Upper lobe of right lung (tissue), 1 donor: Measurements from ENCODE around the gene CENPO. TPM values are rescaled to one million over a fixed set of nuclear protein-coding genes. Genes with fewer than 3 reads are reported as not detected.

Experiments used
- ATAC-seq: fragments of 200-7000 bp; cut with Tn5 transposase; one replicate; pipeline ENCODE4 v1.9.1; 2020; ENCODE audit warnings: mild to moderate bottlenecking, moderate library complexity
- DNase-seq: peaks from one replicate; pipeline ENCODE4 v3.0.0-alpha.2; 2020
- H3K27ac ChIP-seq: fragments of 200-600 bp; one replicate; pipeline ENCODE4 v1.8.0; 2022
- H3K27me3 ChIP-seq: fragments of 200-600 bp; one replicate; pipeline ENCODE4 v1.8.0; 2022; ENCODE audit warnings: mild to moderate bottlenecking
- H3K36me3 ChIP-seq: fragments of 200-600 bp; one replicate; pipeline ENCODE4 v1.8.0; 2022
- H3K4me1 ChIP-seq: fragments of 200-600 bp; one replicate; pipeline ENCODE4 v1.8.0; 2022
- H3K4me3 ChIP-seq: fragments of 200-600 bp; one replicate; pipeline ENCODE4 v1.8.0; 2022; ENCODE audit warnings: mild to moderate bottlenecking
- H3K9me3 ChIP-seq: fragments of 200-600 bp; one replicate; pipeline ENCODE4 v1.8.0; 2022
- intact Hi-C: fragments of 100-400 bp; cut with DNase I; formaldehyde crosslinking; loops from one replicate; pipeline ENCODE4 v1.11.0; 2022
- total RNA-seq: library from RNA; stranded (reverse); fragmentation: NEBNext Ultra II Directional; extraction: Animal tissue kit (Norgen Biotek cat#: 25700); gene quantifications from one replicate; pipeline ENCODE4 v1.2.1, GENCODE V29; 2021
- TF ChIP-seq, protein P1 (sequence below): fragments of 200-600 bp; IDR thresholded peaks from one replicate; pipeline ENCODE4 v1.8.0; 2022; ENCODE audit warnings: antibody characterized with exemption
- donor health status: DM: no; HTN: yes; CAD: no; lungs with severe emphysema.

Gene CENPO
- total RNA-seq, 1 donor from 2014 or later = 6.5 TPM

DNA sequence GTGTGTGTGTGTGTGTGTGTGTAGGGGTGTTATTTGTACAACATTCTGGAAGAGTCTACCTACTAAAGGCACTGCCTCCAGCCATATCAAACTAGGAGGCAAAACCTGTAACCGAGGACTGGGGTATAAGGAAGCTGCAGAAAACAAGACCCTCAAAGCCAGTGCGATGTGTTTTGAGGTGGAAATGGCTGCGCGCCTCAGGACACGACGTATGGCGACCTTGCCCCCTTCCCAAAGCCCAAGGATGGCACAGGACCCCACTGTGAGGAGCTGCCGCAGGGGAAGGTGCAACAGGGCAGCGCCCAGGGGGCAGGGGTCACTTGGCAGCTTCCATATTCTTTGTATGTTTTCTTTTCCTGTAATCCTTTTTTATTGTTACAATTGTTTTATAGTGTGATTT is 59.8 kb downstream of the CENPO start:
- H3K36me3 ChIP-seq = no peaks in the 10 kb centered on the region
- no peaks in the 10 kb centered on the region for H3K9me3 ChIP-seq
- no peaks in the 10 kb centered on the region for H3K4me1 ChIP-seq
- intact Hi-C loops = no loop called here
- ATAC-seq = no peak
- no peak overlapping the region for H3K4me3 ChIP-seq
- no peak for DNase-seq
- H3K27ac ChIP-seq = no peak overlapping the region
- TF ChIP-seq, protein P1, sequence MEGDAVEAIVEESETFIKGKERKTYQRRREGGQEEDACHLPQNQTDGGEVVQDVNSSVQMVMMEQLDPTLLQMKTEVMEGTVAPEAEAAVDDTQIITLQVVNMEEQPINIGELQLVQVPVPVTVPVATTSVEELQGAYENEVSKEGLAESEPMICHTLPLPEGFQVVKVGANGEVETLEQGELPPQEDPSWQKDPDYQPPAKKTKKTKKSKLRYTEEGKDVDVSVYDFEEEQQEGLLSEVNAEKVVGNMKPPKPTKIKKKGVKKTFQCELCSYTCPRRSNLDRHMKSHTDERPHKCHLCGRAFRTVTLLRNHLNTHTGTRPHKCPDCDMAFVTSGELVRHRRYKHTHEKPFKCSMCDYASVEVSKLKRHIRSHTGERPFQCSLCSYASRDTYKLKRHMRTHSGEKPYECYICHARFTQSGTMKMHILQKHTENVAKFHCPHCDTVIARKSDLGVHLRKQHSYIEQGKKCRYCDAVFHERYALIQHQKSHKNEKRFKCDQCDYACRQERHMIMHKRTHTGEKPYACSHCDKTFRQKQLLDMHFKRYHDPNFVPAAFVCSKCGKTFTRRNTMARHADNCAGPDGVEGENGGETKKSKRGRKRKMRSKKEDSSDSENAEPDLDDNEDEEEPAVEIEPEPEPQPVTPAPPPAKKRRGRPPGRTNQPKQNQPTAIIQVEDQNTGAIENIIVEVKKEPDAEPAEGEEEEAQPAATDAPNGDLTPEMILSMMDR = no peak
- no peaks in the 10 kb centered on the region for H3K27me3 ChIP-seq

DNA sequence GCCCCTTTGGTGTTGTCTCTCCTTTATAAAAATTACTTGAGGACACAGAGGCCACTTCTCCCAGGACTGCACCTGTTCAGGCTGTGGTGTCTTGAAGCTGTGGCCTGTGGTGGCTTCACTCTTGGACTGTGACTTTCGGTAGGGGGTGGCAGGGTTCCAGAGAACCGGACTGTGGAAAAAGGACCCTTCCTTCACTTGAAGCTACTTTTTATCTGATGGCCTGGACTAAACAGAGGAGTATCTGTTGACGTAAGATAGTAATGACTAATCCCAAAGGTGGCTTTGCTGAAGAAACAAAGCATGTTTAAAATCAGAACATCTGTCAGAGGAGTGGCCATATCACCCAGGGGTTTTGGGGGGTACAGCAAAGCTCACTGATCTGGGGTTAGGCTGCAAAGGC is 60.8 kb downstream of the CENPO start:
- Histone ChIP-seq H3K4me1 (no peaks in the 10 kb centered on the region), H3K27me3 (no peaks in the 10 kb centered on the region), H3K9me3 (no peaks in the 10 kb centered on the region), H3K27ac (no peak overlapping the region), H3K4me3 (no peak overlapping the region), H3K36me3 (no peaks in the 10 kb centered on the region)
- no peak for ATAC-seq
- TF ChIP-seq, protein P1 = no peak
- DNase-seq = no peak
- intact Hi-C loops = no loop called here

DNA sequence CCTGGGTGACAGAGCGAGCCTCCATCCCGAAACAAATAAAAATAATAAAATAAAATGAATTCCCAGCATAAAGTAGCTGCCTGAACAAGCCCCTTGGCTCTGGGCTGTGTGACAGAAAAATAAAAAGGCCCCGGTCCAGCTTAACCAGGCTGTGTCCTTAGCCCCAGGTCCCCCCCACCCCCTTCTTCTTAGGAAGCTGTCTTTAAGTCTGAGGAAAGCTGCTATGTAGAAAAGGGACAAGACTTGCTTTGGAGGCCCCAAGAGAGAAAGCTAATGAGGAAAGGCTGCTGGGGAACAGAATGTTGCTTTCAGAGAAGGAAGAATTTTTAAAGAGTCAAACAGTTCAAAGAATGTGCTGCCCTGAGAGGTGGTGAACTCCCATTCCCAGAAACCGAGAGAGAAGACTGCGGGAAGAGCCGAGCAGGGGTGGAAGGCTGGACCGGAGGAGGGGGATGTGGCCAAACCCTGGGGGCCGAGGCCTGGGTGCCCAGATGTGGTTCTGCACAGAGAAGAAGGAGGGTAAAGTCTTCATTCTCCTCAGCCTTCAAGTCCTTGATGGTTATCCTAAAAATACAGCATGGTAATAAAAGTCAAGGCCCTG is 61.9 kb downstream of the CENPO start:
- TF ChIP-seq, protein P1 = no peak
- H3K4me3 ChIP-seq = no peak overlapping the region
- DNase-seq = peak; percentile 43
- intact Hi-C loops = no loop called here
- H3K27me3 ChIP-seq = no peaks in the 10 kb centered on the region
- no peaks in the 10 kb centered on the region for H3K9me3 ChIP-seq
- H3K27ac ChIP-seq = peak overlapping the region; percentile 11
- no peak for ATAC-seq
- H3K36me3 ChIP-seq = no peaks in the 10 kb centered on the region
- no peaks in the 10 kb centered on the region for H3K4me1 ChIP-seq

DNA sequence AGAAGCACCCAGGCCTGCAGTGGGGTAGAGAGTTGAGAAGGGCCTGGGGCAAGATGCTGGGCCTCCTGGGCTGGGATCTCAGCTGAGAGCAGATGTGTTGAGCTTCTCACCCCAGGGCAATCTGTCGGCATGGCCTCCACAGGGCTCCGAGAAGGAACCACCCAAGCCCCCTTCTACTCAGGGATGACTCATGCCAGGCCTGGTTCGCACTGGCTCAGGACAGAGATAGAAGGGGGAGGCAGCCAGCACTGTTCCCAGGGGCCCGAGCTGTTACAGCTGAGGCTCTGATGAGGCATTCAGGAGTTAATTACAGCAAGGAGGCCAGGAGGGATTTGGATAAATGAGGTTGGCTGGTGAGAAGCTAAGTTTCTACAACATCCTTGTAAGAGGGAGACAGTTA is 62.5 kb downstream of the CENPO start:
- no peak for ATAC-seq
- H3K36me3 ChIP-seq = no peaks in the 10 kb centered on the region
- peak; percentile 47 for DNase-seq
- no peak overlapping the region for H3K4me3 ChIP-seq
- H3K27ac ChIP-seq = peak overlapping the region; percentile 11
- H3K27me3 ChIP-seq = no peaks in the 10 kb centered on the region
- no peaks in the 10 kb centered on the region for H3K4me1 ChIP-seq
- no peaks in the 10 kb centered on the region for H3K9me3 ChIP-seq
- TF ChIP-seq, protein P1 = no peak
- intact Hi-C loops = no loop called here

DNA sequence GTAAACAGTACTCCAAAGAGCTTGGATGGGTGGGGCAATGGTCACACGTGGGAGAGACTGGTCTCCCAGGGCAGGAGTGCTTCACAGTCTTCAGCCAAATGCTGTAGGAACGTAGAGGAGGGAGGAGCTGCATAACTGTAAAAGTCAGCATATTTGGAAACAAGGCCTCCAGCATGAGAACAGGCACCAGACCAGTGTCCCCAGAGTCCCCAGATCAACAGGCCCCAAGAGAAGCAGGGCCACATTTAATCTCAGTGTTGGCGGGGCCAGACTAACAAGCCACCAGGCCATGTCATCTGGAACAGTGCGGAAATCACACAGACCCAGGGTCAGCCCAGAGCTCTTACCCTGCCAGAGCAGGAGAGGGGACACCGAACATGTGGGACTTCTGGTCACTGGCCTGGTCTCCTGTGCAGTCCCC is 63.6 kb downstream of the CENPO start:
- no peaks in the 10 kb centered on the region for H3K36me3 ChIP-seq
- H3K27ac ChIP-seq = no peak overlapping the region
- H3K27me3 ChIP-seq = no peaks in the 10 kb centered on the region
- H3K4me1 ChIP-seq = no peaks in the 10 kb centered on the region
- DNase-seq (no peak), ATAC-seq (no peak)
- H3K4me3 ChIP-seq = no peak overlapping the region
- H3K9me3 ChIP-seq = no peaks in the 10 kb centered on the region
- TF ChIP-seq, protein P1 = no peak
- intact Hi-C loops = no loop called here

DNA sequence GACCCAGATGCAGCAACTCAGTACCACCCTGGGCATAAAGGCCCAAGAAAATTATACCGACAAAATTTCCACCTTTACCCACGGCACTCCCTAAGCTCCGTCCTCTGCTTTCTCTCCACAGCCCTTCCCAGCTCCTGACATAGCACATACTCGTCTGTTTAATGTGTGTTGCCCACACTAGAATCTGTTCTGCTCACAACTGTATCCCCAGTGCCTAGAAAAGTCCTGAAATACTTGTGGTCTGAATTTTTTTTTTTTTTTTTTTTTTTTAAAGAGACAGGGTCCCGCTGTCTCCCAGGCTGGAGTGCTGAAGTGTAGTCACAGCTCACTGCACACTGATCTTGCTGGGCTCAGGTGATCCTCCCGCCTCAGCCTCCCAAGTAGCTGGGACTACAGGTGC is 64.5 kb downstream of the CENPO start:
- DNase-seq (no peak), ATAC-seq (no peak)
- TF ChIP-seq, protein P1 = no peak
- H3K9me3 ChIP-seq = no peaks in the 10 kb centered on the region
- no peaks in the 10 kb centered on the region for H3K27me3 ChIP-seq
- intact Hi-C loops = no loop called here
- no peak overlapping the region for H3K4me3 ChIP-seq
- H3K27ac ChIP-seq = no peak overlapping the region
- no peaks in the 10 kb centered on the region for H3K4me1 ChIP-seq
- no peaks in the 10 kb centered on the region for H3K36me3 ChIP-seq
